DND-41 (cell line): ENCODE data around the gene MYO18B.

Source experiments
- CTCF ChIP-seq: IDR thresholded peaks from 2 replicates; pipeline ENCODE4 v1.5.1; 2012; ENCODE audit warnings: borderline replicate concordance, low read length, moderate library complexity, mild to moderate bottlenecking; ENCODE audit not compliant: poor library complexity, severe bottlenecking; ENCODE audit errors: extremely low read depth
- EZH2 ChIP-seq: IDR thresholded peaks from 3 replicates; pipeline ENCODE4 v1.6.1; 2012; ENCODE audit warnings: borderline replicate concordance, low read depth, mild to moderate bottlenecking, moderate library complexity, low read length, inconsistent platforms; ENCODE audit not compliant: severe bottlenecking

GRCh38 chr22:25762147-25762546 is 20.2 kb downstream of the MYO18B start:
- no peak for TF ChIP-seq CTCF
- TF ChIP-seq EZH2: no peak
